Kidney (tissue), 14 donors: ENCODE measurements around the gene EDARADD. TPM values are rescaled to one million over a fixed set of nuclear protein-coding genes. Genes with fewer than 3 reads are reported as not detected.

Source experiments
- DNase-seq, 5 donors: peaks; one replicate each; pipeline ENCODE4 v3.0.0-alpha.2; 2013 to 2020
- FAIRE-seq: peaks from 2 replicates; lab custom pipeline; 2012; peaks lifted over from hg19 to GRCh38; lab: Jason Lieb, UNC
- H3K27ac ChIP-seq, 2 donors: one replicate each; pipeline ENCODE4 v1.7.0; 2013; ENCODE audit warnings: low read depth in 2 of 2, low read length in 2 of 2, inconsistent platforms in 1 of 2
- H3K27me3 ChIP-seq: one replicate; pipeline ENCODE4 v1.7.1; 2013; ENCODE audit warnings: low read length, inconsistent platforms; ENCODE audit not compliant: control insufficient read depth, insufficient read depth
- H3K36me3 ChIP-seq, 3 donors: one replicate each; pipeline versions ENCODE4 v1.7.0 to v1.7.1; 2013; ENCODE audit warnings: low read length in 3 of 3, control low read depth in 1 of 3, inconsistent platforms in 1 of 3; ENCODE audit not compliant: insufficient read depth in 3 of 3, control insufficient read depth in 2 of 3
- H3K4me1 ChIP-seq, 3 donors: one replicate each; pipeline versions ENCODE4 v1.7.0 to v1.7.1; 2013; ENCODE audit warnings: low read length in 3 of 3, inconsistent platforms in 1 of 3, low read depth in 1 of 3; ENCODE audit not compliant: control insufficient read depth in 2 of 3, insufficient read depth in 2 of 3
- H3K4me3 ChIP-seq, 3 donors: one replicate each; pipeline versions ENCODE4 v1.7.0 to v1.8.1; 2013; ENCODE audit warnings: low read length in 3 of 3, control low read depth in 1 of 3, inconsistent platforms in 1 of 3
- H3K9ac ChIP-seq, 3 donors: one replicate each; pipeline versions ENCODE4 v1.7.0 to v1.7.1; 2013; ENCODE audit warnings: low read length in 3 of 3, control low read depth in 1 of 3, inconsistent platforms in 1 of 3
- H3K9me3 ChIP-seq, 3 donors: one replicate each; pipeline versions ENCODE4 v1.7.0 to v1.7.1; 2013; ENCODE audit warnings: low read length in 3 of 3, control low read depth in 1 of 3, inconsistent platforms in 1 of 3; ENCODE audit not compliant: control insufficient read depth in 2 of 3, insufficient read depth in 1 of 3
- CTCF ChIP-seq: IDR thresholded peaks from 3 replicates; pipeline ENCODE4 v1.5.1; 2012; ENCODE audit warnings: mild to moderate bottlenecking, moderate library complexity, borderline replicate concordance; ENCODE audit not compliant: insufficient read depth; ENCODE audit errors: extremely low read depth
- intact Hi-C: fragments of 100-400 bp; cut with DNase I; formaldehyde crosslinking; loops from one replicate; pipeline ENCODE4 v1.11.1; 2022
- polyA plus RNA-seq: library from polyadenylated mRNA; stranded (reverse); fragments of 350-450 nt; fragmentation: Illumina TruSeq; extraction: RNeasy Lipid Tissue Mini Kit (QIAGEN cat#74804); gene quantifications from one replicate; pipeline ENCODE4 v1.2.3, GENCODE V29; 2014; ENCODE audit warnings: low read depth, low replicate concordance; ENCODE audit not compliant: insufficient read depth
- total RNA-seq: library from RNA; stranded (reverse); fragmentation: NEBNext Ultra II Directional; extraction: Animal tissue kit (Norgen Biotek cat#: 25700); gene quantifications from one replicate; pipeline ENCODE4 v1.2.1, GENCODE V29; 2021
- donor health status: control.
- donor health status: control.
- donor health status: control.
- donor health status: control.
- donor health status: control.
- donor health status: DM: yes; HTN: yes; CAD: no.
- donor health status: Normal renal cell carcinoma (clear cell type).

The EDARADD gene
- total and polyA plus RNA-seq, 2 donors from 2014 or later, result 0.82 to 2.2 TPM

GRCh38 chr1:236471096-236471495 is 77.0 kb downstream of the EDARADD start:
- Histone ChIP-seq H3K36me3 (no peaks in the 10 kb centered on the region), H3K9me3 (no peaks in the 10 kb centered on the region), H3K4me3 (no peak overlapping the region), H3K9ac (no peak overlapping the region), H3K4me1 (peaks cover 0 to 2% (median 0%) of the 10 kb centered on the region in 3 donors), H3K27ac (no peak overlapping the region), H3K27me3 (no peaks in the 10 kb centered on the region)
- FAIRE-seq (no peak), DNase-seq (no peak)
- TF ChIP-seq CTCF, result no peak
- intact Hi-C loops, result no loop called here

- FAIRE-seq, result no peak
- no peak overlapping the region for H3K9ac ChIP-seq
- H3K27me3 ChIP-seq, result no peaks in the 10 kb centered on the region
- H3K4me1 ChIP-seq, result peaks cover 0 to 2% (median 0%) of the 10 kb centered on the region in 3 donors
- intact Hi-C loops, result no loop called here
- no peaks in the 10 kb centered on the region for H3K36me3 ChIP-seq
- TF ChIP-seq CTCF, result no peak
- no peak for DNase-seq
- H3K27ac ChIP-seq, result no peak overlapping the region
- no peak overlapping the region for H3K4me3 ChIP-seq
- H3K9me3 ChIP-seq, result no peaks in the 10 kb centered on the region
Observed at GRCh38 chr1:236471653-236472052, 77.6 kb downstream of the EDARADD start.

- no peak for TF ChIP-seq CTCF
- Histone ChIP-seq H3K9me3 (no peaks in the 10 kb centered on the region), H3K4me1 (peaks cover 0 to 2% (median 0%) of the 10 kb centered on the region in 3 donors), H3K9ac (no peak overlapping the region), H3K4me3 (no peak overlapping the region), H3K36me3 (no peaks in the 10 kb centered on the region), H3K27ac (no peak overlapping the region), H3K27me3 (no peaks in the 10 kb centered on the region)
- DNase-seq, result no peak
- no peak for FAIRE-seq
- intact Hi-C loops, result no loop called here
Observed at GRCh38 chr1:236472850-236473788, 79.0 kb downstream of the EDARADD start.
